T-helper 2 cell treated with Interferon-gamma antibody and Interleukin-4, amounts not matched to agents 5 μg/mL and 100 μg/mL, for 36 hours (primary cell): ENCODE data around the gene ZNF576.
"Not testable (repeated sequence)": the region's sequence is repeated elsewhere in the genome, so short reads cannot be mapped to it uniquely, and the experiment has no call there.

Source experiments
- DNase-seq: peaks from one replicate; pipeline ENCODE4 v3.0.0; 2021; ENCODE audit warnings: low spot score
- H3K27ac Mint-ChIP-seq: one replicate; pipeline ENCODE4 v1.8.0; 2021; ENCODE audit warnings: mild to moderate bottlenecking, mixed read lengths
- H3K27me3 Mint-ChIP-seq: one replicate; pipeline ENCODE4 v1.8.0; 2021; ENCODE audit warnings: low read depth, mixed read lengths
- H3K36me3 Mint-ChIP-seq: one replicate; pipeline ENCODE4 v1.8.0; 2021; ENCODE audit warnings: low read depth, mixed read lengths
- H3K4me1 Mint-ChIP-seq: one replicate; pipeline ENCODE4 v1.8.0; 2021; ENCODE audit warnings: low read depth, mixed read lengths
- H3K4me3 Mint-ChIP-seq: one replicate; pipeline ENCODE4 v1.8.0; 2022; ENCODE audit warnings: mild to moderate bottlenecking, moderate library complexity, mixed read lengths
- H3K9me3 Mint-ChIP-seq: one replicate; pipeline ENCODE4 v1.8.0; 2021; ENCODE audit warnings: mixed read lengths

Gene ZNF576

DNA sequence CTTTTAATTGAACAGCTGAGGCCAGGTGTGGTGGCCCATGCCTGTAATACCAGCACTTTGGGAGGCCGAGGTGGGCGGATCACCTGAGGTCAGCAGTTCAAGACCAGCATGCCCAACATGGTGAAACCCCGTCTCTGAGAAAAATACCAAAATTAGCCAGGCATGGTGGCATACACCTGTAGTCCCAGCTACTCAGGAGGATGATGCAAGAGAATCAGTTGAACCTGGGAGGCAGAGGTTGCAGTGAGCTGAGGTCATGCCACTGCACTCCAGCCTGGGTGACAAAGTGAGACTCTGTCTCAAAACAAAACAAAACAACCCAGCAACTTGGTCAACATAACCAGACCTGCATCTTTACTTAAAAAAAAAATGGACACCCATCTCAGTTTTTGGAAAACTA is 9.4 kb upstream of the ZNF576 start:
- H3K4me3 Mint-ChIP-seq, H3K4me1 Mint-ChIP-seq, DNase-seq, H3K27me3 Mint-ChIP-seq, H3K27ac Mint-ChIP-seq, H3K9me3 Mint-ChIP-seq: not testable (repeated sequence)
- peaks cover 19% of the 10 kb centered on the region for H3K36me3 Mint-ChIP-seq

- DNase-seq: no peak
- H3K36me3 Mint-ChIP-seq: peaks cover 27% of the 10 kb centered on the region
- no peaks in the 10 kb centered on the region for H3K9me3 Mint-ChIP-seq
Measured at GRCh38 chr19:43589277-43589676, 7.1 kb upstream of the ZNF576 start.

GRCh38 chr19:43589678-43590077 is 6.7 kb upstream of the ZNF576 start:
- Mint-ChIP-seq H3K36me3 (peaks cover 26% of the 10 kb centered on the region), H3K27me3 (no peaks in the 10 kb centered on the region), H3K4me1 (peaks cover 10% of the 10 kb centered on the region), H3K4me3 (no peak overlapping the region), H3K27ac (peak overlapping the region; percentile 60), H3K9me3 (no peaks in the 10 kb centered on the region)
- DNase-seq: no peak

More at GRCh38 chr19:43589277-43589676, 7.1 kb upstream of the ZNF576 start:
- Mint-ChIP-seq H3K27me3 (no peaks in the 10 kb centered on the region), H3K4me1 (peaks cover 11% of the 10 kb centered on the region), H3K27ac (no peak overlapping the region), H3K4me3 (no peak overlapping the region)

- peaks cover 17% of the 10 kb centered on the region for H3K4me1 Mint-ChIP-seq
- H3K36me3 Mint-ChIP-seq: peaks cover 15% of the 10 kb centered on the region
- no peak overlapping the region for H3K4me3 Mint-ChIP-seq
- H3K27ac Mint-ChIP-seq: no peak overlapping the region
- DNase-seq: no peak
- no peaks in the 10 kb centered on the region for H3K27me3 Mint-ChIP-seq
- no peaks in the 10 kb centered on the region for H3K9me3 Mint-ChIP-seq
Measured at GRCh38 chr19:43591904-43592772, 4.3 kb upstream of the ZNF576 start.

DNA sequence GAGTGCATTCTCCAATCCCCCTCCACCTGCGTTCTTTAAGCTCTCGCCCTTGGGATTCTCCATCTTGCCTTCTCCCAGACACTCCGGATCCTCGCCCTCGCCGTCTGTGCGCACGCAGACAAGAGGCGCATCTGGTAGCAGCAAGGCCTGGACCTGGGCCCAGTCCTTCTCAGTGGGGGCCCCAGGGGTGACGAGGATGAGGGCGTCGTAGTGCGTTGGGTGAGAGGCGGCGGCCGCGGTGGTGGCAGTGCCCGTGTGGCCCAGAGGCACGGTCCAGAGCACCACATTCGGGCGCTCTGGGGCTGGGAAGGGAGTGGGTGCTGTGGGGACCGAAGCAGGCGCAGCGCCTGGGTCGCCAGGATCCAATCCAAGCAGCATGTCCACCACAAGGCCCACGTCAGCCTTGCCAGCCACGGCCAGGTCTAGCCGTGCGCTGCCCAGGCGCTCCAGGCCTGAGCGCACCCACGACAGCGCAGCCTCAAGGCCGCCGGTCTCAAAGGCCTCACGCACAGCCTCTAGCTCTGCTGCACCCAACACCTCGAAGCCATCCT is 3.5 kb upstream of the ZNF576 start:
- no peaks in the 10 kb centered on the region for H3K9me3 Mint-ChIP-seq
- peaks cover 24% of the 10 kb centered on the region for H3K4me1 Mint-ChIP-seq
- H3K36me3 Mint-ChIP-seq: peaks cover 15% of the 10 kb centered on the region
- H3K27ac Mint-ChIP-seq: peak overlapping the region; percentile 78
- H3K27me3 Mint-ChIP-seq: no peaks in the 10 kb centered on the region
- DNase-seq: no peak
- H3K4me3 Mint-ChIP-seq: no peak overlapping the region

DNA sequence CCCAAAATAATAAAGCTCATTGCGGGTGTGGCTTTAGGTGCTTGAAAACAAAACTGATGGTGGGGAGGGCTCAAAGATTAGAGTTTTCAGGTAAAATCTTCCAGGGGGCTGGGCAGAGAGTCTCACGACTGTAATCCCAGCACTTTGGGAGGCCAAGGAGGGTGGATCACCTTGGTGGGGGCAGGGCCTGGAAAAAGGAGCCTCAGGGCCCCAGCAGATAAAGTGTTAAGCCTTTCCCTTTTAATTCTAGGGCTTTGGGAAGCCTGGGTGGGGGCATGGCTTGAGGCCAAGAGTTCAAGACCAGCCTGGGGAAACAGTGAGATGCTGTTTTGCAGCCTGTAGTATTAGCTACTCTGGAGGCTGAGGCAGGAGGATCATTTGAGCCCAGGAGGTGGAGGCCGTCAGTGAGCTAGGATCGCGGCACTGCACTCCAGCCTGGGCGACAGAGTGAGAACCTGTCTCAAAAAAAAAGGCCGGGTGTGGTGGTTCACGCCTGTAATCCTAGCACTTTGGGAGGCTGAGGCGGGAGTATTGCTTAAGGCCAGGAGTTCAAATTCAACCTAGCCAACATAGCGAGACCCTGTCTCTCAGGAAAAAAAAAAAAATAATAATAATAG is 2.2 kb upstream of the ZNF576 start:
- no peaks in the 10 kb centered on the region for H3K27me3 Mint-ChIP-seq
- peaks cover 19% of the 10 kb centered on the region for H3K36me3 Mint-ChIP-seq
- DNase-seq: no peak
- H3K4me1 Mint-ChIP-seq: peaks cover 30% of the 10 kb centered on the region
- peak overlapping the region; percentile 78 for H3K27ac Mint-ChIP-seq
- H3K4me3 Mint-ChIP-seq: peak overlapping the region; percentile 99
- no peaks in the 10 kb centered on the region for H3K9me3 Mint-ChIP-seq

DNA sequence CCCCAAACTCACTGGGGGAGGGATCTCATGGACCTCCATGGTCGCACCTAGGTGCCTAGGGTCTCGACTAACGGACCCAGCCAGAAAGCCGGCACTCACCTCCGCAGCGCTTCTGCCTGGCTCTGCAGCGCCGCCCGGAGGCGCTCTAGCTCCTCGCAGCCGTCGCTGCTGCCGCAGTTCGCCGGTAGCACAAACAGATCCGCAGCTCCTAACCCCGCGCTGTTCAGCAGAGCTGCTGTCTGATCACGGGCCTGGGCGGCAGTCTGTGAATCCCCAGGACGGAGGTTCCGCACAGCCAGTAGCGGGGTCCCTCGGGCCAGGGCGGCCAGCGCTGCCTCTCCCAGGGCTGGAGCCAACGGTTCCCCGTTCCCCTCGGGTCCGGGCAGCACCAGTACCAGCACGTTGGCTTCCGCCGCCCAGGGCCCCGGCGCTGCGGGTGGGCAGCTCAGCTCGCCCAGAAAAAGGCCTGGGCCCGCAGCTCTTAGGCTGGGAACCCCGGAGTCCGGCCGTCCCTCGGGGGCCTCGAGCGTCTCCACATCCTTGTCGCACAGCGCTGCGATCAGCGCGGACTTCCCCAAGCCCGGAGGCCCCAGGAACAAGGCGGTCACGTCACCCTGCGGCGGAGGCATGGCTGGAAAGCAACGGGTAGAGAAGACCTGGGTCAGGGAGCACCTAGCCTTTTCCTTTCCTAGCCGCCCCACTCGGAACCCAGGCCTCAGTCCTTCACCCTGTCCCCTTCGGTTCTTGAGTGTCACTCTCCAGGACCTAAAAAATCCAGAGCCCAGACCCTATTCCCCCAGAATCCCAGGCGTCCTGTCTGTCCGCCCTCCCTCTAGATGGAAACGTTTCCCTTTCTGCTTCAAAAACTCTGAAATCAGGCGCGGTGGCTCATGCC is 1.4 kb upstream of the ZNF576 start:
- Mint-ChIP-seq H3K4me3 (peak overlapping the region; percentile 99), H3K27me3 (no peaks in the 10 kb centered on the region), H3K27ac (peak overlapping the region; percentile 96), H3K36me3 (peaks cover 23% of the 10 kb centered on the region), H3K9me3 (no peaks in the 10 kb centered on the region), H3K4me1 (peaks cover 26% of the 10 kb centered on the region)
- DNase-seq: peak; percentile 71

DNA sequence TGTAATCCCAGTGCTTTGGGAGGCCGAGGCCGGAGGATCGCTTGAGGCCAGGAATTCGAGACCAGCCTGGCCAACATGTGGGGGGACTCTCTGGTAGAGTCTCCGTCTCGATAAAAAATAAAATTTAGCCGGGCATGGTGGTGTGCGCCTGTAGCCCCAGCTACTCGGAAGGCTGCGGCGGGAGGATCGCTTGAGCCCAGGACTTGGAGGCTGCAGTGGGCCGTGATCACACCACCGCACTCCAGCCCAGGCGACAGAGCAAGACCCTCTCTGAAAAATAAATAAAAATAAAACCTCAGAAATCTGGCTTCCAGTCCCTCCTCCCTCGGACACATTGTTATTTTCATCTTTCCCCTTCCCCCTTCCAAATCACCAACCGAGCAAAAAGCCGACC is 793 bp upstream of the ZNF576 start:
- no peaks in the 10 kb centered on the region for H3K27me3 Mint-ChIP-seq
- H3K4me1 Mint-ChIP-seq: peaks cover 26% of the 10 kb centered on the region
- H3K9me3 Mint-ChIP-seq: no peaks in the 10 kb centered on the region
- no peak for DNase-seq
- peak overlapping the region; percentile 99 for H3K4me3 Mint-ChIP-seq
- peaks cover 23% of the 10 kb centered on the region for H3K36me3 Mint-ChIP-seq
- peak overlapping the region; percentile 96 for H3K27ac Mint-ChIP-seq

GRCh38 chr19:43596842-43597461 is 557 bp downstream of the ZNF576 start:
- no peak for DNase-seq
- H3K9me3 Mint-ChIP-seq: no peaks in the 10 kb centered on the region
- H3K4me3 Mint-ChIP-seq: peak overlapping the region; percentile 99
- H3K27me3 Mint-ChIP-seq: no peaks in the 10 kb centered on the region
- peaks cover 24% of the 10 kb centered on the region for H3K36me3 Mint-ChIP-seq
- peak overlapping the region; percentile 96 for H3K27ac Mint-ChIP-seq
- peaks cover 26% of the 10 kb centered on the region for H3K4me1 Mint-ChIP-seq

DNA sequence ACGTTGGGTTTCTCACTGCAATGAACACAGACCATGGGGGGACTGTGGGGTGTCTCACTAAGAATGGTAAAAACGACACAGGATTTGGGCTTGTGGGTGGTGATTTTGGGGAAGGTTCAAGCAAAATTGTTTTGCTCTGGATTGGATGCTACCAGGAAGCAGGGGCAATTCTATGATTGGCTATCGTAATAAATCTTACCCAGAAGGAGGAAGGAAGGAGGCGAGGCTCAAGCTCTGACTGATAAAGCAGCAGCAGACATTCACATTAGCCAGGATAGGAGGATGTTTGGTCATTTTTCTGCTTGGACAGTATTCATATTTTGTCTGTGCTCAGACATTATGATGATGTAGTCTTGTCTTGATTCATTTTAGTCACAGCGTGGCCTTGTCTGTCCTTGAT is 1.5 kb downstream of the ZNF576 start:
- DNase-seq: no peak
- peaks cover 21% of the 10 kb centered on the region for H3K36me3 Mint-ChIP-seq
- H3K4me3 Mint-ChIP-seq: peak overlapping the region; percentile 99
- no peaks in the 10 kb centered on the region for H3K9me3 Mint-ChIP-seq
- peaks cover 26% of the 10 kb centered on the region for H3K4me1 Mint-ChIP-seq
- H3K27me3 Mint-ChIP-seq: no peaks in the 10 kb centered on the region
- H3K27ac Mint-ChIP-seq: peak overlapping the region; percentile 96

- no peak for DNase-seq
- Mint-ChIP-seq H3K9me3 (no peaks in the 10 kb centered on the region), H3K27ac (no peak overlapping the region), H3K27me3 (no peaks in the 10 kb centered on the region), H3K4me3 (peak overlapping the region; percentile 99), H3K36me3 (peaks cover 16% of the 10 kb centered on the region), H3K4me1 (peaks cover 23% of the 10 kb centered on the region)
Measured at GRCh38 chr19:43598445-43599240, 2.2 kb downstream of the ZNF576 start.

DNA sequence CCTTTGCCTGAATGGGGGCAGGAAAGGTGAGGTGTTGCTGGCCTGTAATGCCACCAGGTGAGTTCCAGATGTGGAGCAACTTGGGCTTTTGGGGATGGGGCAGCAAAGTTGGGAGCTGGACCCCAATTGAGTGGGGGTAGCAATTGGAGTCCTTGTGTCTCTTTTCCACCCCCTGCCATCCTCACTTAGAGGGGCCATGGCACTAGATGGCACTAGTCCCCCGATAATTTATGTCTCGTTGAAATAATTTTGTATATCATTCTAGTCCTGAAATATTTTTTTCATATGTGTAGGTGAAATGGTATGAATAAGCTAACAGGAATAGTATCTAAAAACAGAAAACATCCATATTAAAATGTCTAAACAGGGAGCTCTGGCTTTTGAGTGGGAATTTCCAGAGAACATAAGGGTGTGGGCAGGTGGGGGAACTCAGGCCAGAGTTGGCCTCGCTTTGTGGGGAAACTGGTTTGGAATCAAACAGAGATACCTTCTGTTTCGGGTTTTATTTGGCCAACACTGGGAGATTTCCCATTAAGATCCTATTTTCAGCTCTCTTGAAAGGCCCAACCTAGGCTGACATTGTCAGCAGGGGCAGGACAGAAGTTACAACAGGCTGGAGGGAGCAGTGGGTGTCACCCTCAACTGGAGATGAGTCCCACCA is 3.4 kb downstream of the ZNF576 start:
- H3K27me3 Mint-ChIP-seq: no peaks in the 10 kb centered on the region
- H3K27ac Mint-ChIP-seq: no peak overlapping the region

More for the DNA sequence above, 3.4 kb downstream of the ZNF576 start:
- DNase-seq: no peak
- H3K4me1 Mint-ChIP-seq: peaks cover 20% of the 10 kb centered on the region
- peaks cover 14% of the 10 kb centered on the region for H3K36me3 Mint-ChIP-seq
- H3K4me3 Mint-ChIP-seq: no peak overlapping the region
- no peaks in the 10 kb centered on the region for H3K9me3 Mint-ChIP-seq
